Measurements from ENCODE around the gene SLC12A8. TPM values are rescaled to one million over a fixed set of nuclear protein-coding genes. Genes with fewer than 3 reads are reported as not detected.

SLC12A8 gene
- total RNA-seq, 1 donor from 2014 or later: 0.58 TPM

DNA sequence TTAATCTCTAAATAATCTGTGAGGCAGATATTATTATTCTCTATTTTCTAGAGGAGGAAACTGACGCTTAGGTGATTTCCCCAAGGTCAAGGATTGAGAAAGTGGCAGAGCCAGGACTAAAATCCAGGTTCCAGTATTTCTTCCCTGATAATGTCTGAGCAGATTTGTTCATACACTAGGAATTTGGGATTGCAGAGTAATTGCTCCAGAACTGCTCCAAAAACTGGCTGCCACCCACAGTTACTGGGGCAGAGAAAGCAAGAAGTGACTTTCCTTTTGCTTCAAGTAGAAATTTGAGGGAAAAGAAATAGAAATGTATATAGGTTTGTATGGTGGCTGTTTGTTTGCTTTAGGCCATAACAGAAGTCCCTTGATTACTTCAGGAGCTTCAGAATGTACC, 60.6 kb downstream of the SLC12A8 start:
- CTCF ChIA-PET: no interaction called here
- POLR2A ChIA-PET: no interaction called here
- peaks cover 47% of the 10 kb centered on the region for H3K4me1 Mint-ChIP-seq
- no peaks in the 10 kb centered on the region for H3K9me3 Mint-ChIP-seq
- H3K27me3 Mint-ChIP-seq: no peaks in the 10 kb centered on the region
- no peak overlapping the region for H3K27ac Mint-ChIP-seq
- intact Hi-C loops (cut with micrococcal nuclease): no loop called here
- no peaks in the 10 kb centered on the region for H3K36me3 Mint-ChIP-seq (ENCODE audit: low read depth)
- DNase-seq (no peak), ATAC-seq (ENCODE audit: low read depth) (no peak)
- TF ChIP-seq, protein P1, sequence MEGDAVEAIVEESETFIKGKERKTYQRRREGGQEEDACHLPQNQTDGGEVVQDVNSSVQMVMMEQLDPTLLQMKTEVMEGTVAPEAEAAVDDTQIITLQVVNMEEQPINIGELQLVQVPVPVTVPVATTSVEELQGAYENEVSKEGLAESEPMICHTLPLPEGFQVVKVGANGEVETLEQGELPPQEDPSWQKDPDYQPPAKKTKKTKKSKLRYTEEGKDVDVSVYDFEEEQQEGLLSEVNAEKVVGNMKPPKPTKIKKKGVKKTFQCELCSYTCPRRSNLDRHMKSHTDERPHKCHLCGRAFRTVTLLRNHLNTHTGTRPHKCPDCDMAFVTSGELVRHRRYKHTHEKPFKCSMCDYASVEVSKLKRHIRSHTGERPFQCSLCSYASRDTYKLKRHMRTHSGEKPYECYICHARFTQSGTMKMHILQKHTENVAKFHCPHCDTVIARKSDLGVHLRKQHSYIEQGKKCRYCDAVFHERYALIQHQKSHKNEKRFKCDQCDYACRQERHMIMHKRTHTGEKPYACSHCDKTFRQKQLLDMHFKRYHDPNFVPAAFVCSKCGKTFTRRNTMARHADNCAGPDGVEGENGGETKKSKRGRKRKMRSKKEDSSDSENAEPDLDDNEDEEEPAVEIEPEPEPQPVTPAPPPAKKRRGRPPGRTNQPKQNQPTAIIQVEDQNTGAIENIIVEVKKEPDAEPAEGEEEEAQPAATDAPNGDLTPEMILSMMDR (IDR thresholded peaks at IDR 0.05): no peak
- H3K4me3 Mint-ChIP-seq: no peak overlapping the region

DNA sequence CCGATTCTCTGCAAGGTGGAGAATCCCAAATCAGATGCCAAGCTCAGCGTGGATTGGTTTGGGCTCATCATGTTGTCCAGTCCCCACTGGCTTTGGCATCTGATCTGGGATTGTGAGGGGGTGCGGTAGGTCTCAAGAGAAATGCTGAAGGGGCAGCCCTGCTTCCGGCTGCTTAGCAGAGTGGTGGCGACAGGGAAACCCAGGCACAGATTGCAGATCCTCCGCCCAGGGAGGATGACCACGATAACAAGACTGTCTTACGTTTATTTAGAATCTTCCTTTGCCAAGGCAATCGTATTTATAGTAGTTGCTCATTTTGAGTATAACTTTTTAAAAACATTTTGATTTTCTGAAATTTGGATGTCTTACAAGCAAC, 61.1 kb downstream of the SLC12A8 start:
- TF ChIP-seq, protein P1 (IDR thresholded peaks at IDR 0.05): no peak
- no peaks in the 10 kb centered on the region for H3K9me3 Mint-ChIP-seq
- ChIA-PET POLR2A (no interaction called here), CTCF (no interaction called here)
- no peak overlapping the region for H3K27ac Mint-ChIP-seq
- H3K4me3 Mint-ChIP-seq: no peak overlapping the region
- ATAC-seq (ENCODE audit: low read depth) (no peak), DNase-seq (no peak)
- no peaks in the 10 kb centered on the region for H3K36me3 Mint-ChIP-seq (ENCODE audit: low read depth)
- intact Hi-C loops (cut with micrococcal nuclease): no loop called here
- H3K27me3 Mint-ChIP-seq: no peaks in the 10 kb centered on the region
- H3K4me1 Mint-ChIP-seq: peaks cover 51% of the 10 kb centered on the region

DNA sequence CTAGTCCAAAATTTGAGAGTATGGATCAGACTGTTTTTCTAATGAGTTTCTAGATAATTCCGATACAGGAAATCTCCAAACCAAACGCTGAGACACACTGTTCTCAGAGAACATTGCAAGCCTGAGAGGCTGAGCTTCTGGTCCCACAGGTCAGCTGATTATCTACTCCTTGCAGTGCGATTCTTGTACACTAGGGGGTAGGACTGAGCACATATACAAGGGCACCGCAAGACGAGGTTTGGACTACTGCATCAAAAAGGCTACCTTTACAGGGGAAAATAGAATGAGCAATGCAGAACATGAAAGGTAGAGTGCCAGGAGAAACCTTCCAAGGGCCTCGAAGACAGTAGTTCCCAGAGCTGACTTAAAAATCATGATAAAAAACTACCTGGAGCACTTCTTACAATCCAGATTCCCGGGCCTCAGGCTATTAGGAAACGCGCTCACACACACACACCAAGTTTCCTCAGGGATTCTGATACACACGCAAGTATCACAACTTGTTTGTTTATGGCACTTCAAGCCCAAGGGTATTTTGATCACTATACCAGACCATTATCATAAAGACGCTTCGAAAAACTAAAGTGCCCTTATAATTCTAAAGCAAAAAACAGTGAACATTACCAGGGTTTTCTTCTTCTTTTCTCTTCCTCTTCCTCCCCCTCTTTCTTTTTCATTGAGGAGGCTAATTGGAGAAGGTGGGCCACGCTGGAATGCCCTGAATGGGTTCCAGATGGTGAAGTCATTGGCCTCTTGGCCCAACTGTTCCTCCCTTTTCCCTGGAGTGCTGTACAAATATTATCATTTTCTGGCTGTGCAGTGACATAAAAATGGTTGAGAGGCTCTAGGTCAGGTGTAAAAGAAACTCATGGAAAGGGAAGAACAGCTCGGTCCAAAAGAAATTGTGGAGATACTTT, 61.8 kb downstream of the SLC12A8 start:
- Mint-ChIP-seq H3K27me3 (no peaks in the 10 kb centered on the region), H3K4me3 (no peak overlapping the region), H3K36me3 (ENCODE audit: low read depth) (no peaks in the 10 kb centered on the region), H3K4me1 (peaks cover 56% of the 10 kb centered on the region), H3K27ac (no peak overlapping the region), H3K9me3 (no peaks in the 10 kb centered on the region)
- TF ChIP-seq, protein P1 (IDR thresholded peaks at IDR 0.05): no peak
- ChIA-PET CTCF (interaction anchor here (0.6 to 0.7 kb wide), 3 partner anchors 43 to 288 kb away, joined by 3 read pairs; no protein-coding TSS in a partner anchor), POLR2A (no interaction called here)
- peak; percentile 55 for ATAC-seq (ENCODE audit: low read depth)
- DNase-seq: no peak
- intact Hi-C loops (cut with micrococcal nuclease): loop anchor here (1.0 kb wide), 1 partner anchor 288 kb away; no protein-coding TSS in a partner anchor

DNA sequence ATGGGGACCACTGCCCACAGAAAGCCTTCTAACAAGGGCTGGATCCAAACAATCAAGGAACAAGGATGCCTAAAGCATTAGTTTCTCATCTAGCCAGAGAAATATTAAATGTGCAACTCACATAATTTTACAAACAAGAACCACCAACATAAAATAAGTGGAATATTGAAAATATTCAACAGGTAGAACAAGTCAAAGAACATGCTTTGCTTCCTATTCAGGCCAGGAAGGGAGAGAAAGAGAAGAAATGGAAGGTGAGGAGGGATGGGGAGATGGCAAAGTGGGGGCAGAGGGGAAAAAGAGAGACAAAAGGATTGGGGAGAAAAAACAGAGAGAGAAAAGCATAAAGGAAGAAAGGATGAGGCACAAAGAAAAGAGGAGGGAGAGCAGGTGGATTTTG, 63.1 kb downstream of the SLC12A8 start:
- peaks cover 54% of the 10 kb centered on the region for H3K4me1 Mint-ChIP-seq
- ATAC-seq (ENCODE audit: low read depth): no peak
- H3K27ac Mint-ChIP-seq: no peak overlapping the region
- H3K4me3 Mint-ChIP-seq: no peak overlapping the region
- CTCF ChIA-PET: no interaction called here
- no peak for DNase-seq
- TF ChIP-seq, protein P1 (IDR thresholded peaks at IDR 0.05): no peak
- intact Hi-C loops (cut with micrococcal nuclease): loop anchor here (5.0 to 10.0 kb wide), 4 partner anchors 42 to 445 kb away; partner anchors contain the start of genes OSBPL11 and ZNF148
- no peaks in the 10 kb centered on the region for H3K36me3 Mint-ChIP-seq (ENCODE audit: low read depth)
- H3K27me3 Mint-ChIP-seq: no peaks in the 10 kb centered on the region
- POLR2A ChIA-PET: no interaction called here
- H3K9me3 Mint-ChIP-seq: no peaks in the 10 kb centered on the region

DNA sequence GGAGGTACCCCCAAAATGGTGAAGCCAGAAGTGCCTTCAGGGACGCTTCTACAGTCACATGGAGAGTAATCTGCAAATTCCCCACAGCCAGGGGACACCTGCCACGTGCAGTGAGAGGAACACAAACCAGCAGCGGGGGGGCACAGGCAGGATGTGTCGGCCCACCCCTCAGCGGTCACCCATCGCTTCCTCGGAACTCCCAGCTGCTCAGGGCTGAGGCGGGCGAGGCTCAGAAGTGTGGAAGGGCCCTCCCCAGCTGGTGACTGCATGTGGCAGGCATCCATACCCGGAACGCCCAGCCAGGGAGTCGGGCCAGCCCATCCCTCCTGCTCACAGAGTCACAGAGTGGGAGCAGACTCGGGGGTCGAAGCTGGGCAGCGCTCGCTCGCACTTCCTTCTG, 63.7 kb downstream of the SLC12A8 start:
- ChIA-PET POLR2A (no interaction called here), CTCF (interaction anchor here (1.0 kb wide), 1 partner anchor 112 kb away, joined by 3 read pairs; no protein-coding TSS in a partner anchor)
- TF ChIP-seq, protein P1 (IDR thresholded peaks at IDR 0.05): no peak
- Mint-ChIP-seq H3K27ac (peak overlapping the region; percentile 59), H3K9me3 (no peaks in the 10 kb centered on the region), H3K27me3 (no peaks in the 10 kb centered on the region), H3K36me3 (ENCODE audit: low read depth) (no peaks in the 10 kb centered on the region), H3K4me1 (peaks cover 51% of the 10 kb centered on the region), H3K4me3 (no peak overlapping the region)
- intact Hi-C loops (cut with micrococcal nuclease): loop anchor here (5.0 to 10.0 kb wide), 4 partner anchors 42 to 446 kb away; partner anchors contain the start of genes OSBPL11 and ZNF148
- ATAC-seq (ENCODE audit: low read depth): peak; percentile 41
- no peak for DNase-seq
